ENCODE measurements around the gene CAMTA1.

- TF ChIP-seq CTCF (IDR thresholded peaks at IDR 0.05 in 2 of 3, conservative IDR thresholded peaks at IDR 0.05 in 1 of 3; ENCODE audit: insufficient read depth in 2 of 3, low read depth in 1 of 3, low read length in 3 of 3): no peak
- no peak for TF ChIP-seq ZKSCAN1 (IDR thresholded peaks at IDR 0.05; ENCODE audit: low read depth, low read length)
- TF ChIP-seq YY1 (IDR thresholded peaks at IDR 0.05; ENCODE audit: borderline replicate concordance in 1 of 3, control insufficient read depth in 1 of 3, extremely low read depth in 1 of 3, insufficient read depth in 3 of 3, insufficient read length in 1 of 3, insufficient replicate concordance in 2 of 3, low read depth in 1 of 3, low read length in 2 of 3): no peak
- TF ChIP-seq CEBPB (tag; IDR thresholded peaks at IDR 0.05): no peak
- no peak for TF ChIP-seq HDAC2 (IDR thresholded peaks at IDR 0.05)
- TF ChIP-seq NR2F6 (CRISPR knock-in tag; IDR thresholded peaks at IDR 0.05): no peak
- TF ChIP-seq ZNF274 (IDR thresholded peaks at IDR 0.05; ENCODE audit: borderline replicate concordance, low read depth, low read length): no peak
- no peak for TF ChIP-seq FOSL1 (tag; conservative IDR thresholded peaks at IDR 0.05)
- TF ChIP-seq EGR1 (conservative IDR thresholded peaks at IDR 0.05): no peak
- TF ChIP-seq NFYB (IDR thresholded peaks at IDR 0.05; ENCODE audit: extremely low read depth, insufficient read length): no peak
- no peak for TF ChIP-seq SNAPC5 (CRISPR knock-in tag; IDR thresholded peaks at IDR 0.05)
- no peak for TF ChIP-seq MYC (IDR thresholded peaks at IDR 0.05; ENCODE audit: low read depth, low read length)
- no peak for TF ChIP-seq MYC (CRISPR knock-in tag; IDR thresholded peaks at IDR 0.05; ENCODE audit: borderline replicate concordance, low read depth)
- TF ChIP-seq EZH2 (IDR thresholded peaks at IDR 0.05; ENCODE audit: borderline replicate concordance, low read depth, low read length): no peak
- no peak for TF ChIP-seq ARID3B (CRISPR knock-in tag; IDR thresholded peaks at IDR 0.05; ENCODE audit: borderline replicate concordance)
These were observed 902.2 kb downstream of the CAMTA1 start for GRCh38 chr1:7687411-7687810.
